ENCODE measurements around the gene PRKCB.

Gene PRKCB

GRCh38 chr16:23867566-23867965, 31.8 kb downstream of the PRKCB start:
- no peak for ATAC-seq

GRCh38 chr16:23868136-23868535, 32.4 kb downstream of the PRKCB start:
- no peak for ATAC-seq

GRCh38 chr16:23869052-23869451, 33.3 kb downstream of the PRKCB start:
- ATAC-seq = peak; percentile 44 to 75

GRCh38 chr16:23871924-23872323, 36.1 kb downstream of the PRKCB start:
- ATAC-seq = no peak

- peak; percentile 74 to 78 for ATAC-seq
Observed at GRCh38 chr16:23874613-23875294, 39.0 kb downstream of the PRKCB start.

GRCh38 chr16:23876256-23876896, 40.6 kb downstream of the PRKCB start:
- ATAC-seq = no peak

- peak; percentile 11 to 41 for ATAC-seq
Observed at GRCh38 chr16:23877107-23878070, 41.6 kb downstream of the PRKCB start.

GRCh38 chr16:23879735-23880373, 44.1 kb downstream of the PRKCB start:
- no peak for ATAC-seq

GRCh38 chr16:23889189-23889588, 53.4 kb downstream of the PRKCB start:
- peak; percentile 48 to 82 for ATAC-seq

- ATAC-seq = no peak
Observed at GRCh38 chr16:23893986-23894385, 58.2 kb downstream of the PRKCB start.

- ATAC-seq = no peak
Observed at GRCh38 chr16:23895052-23895451, 59.3 kb downstream of the PRKCB start.

- ATAC-seq = no peak
Observed at GRCh38 chr16:23896832-23897821, 61.3 kb downstream of the PRKCB start.

- ATAC-seq = no peak
Observed at GRCh38 chr16:23898682-23899430, 63.1 kb downstream of the PRKCB start.

GRCh38 chr16:23899869-23900268, 64.1 kb downstream of the PRKCB start:
- ATAC-seq = no peak

GRCh38 chr16:23900480-23901177, 64.8 kb downstream of the PRKCB start:
- ATAC-seq = no peak

- no peak for ATAC-seq
Observed at GRCh38 chr16:23901178-23902033, 65.6 kb downstream of the PRKCB start.

GRCh38 chr16:23902034-23902747, 66.4 kb downstream of the PRKCB start:
- ATAC-seq = no peak

GRCh38 chr16:23902748-23903414, 67.1 kb downstream of the PRKCB start:
- ATAC-seq = no peak

Data from activated CD4-positive, CD25-positive, alpha-beta regulatory T cell treated with anti-CD3 and anti-CD28 coated beads, Interleukin-2, amount 50 U/mL, for 24 hours (primary cell).